OCI-LY3 (cell line): ENCODE results near the gene PGF.

Source experiments
- H2AFZ ChIP-seq: fragments of 200-600, 300-600 bp; shearing (Covaris generic); 2 replicates; pipeline ENCODE4 v1.6.0; 2014; ENCODE audit warnings: antibody characterized with exemption, low read depth, low read length
- H3K27ac ChIP-seq: fragments of 200-600, 300-600 bp; sonication (generic); 2 replicates; pipeline ENCODE4 v1.5.1; 2014; ENCODE audit warnings: mild to moderate bottlenecking, low read length, moderate library complexity, mixed read lengths
- H3K27me3 ChIP-seq: fragments of 200-600, 300-600 bp; sonication (generic); 2 replicates; pipeline ENCODE4 v1.6.1; 2014; ENCODE audit warnings: low read depth, low read length, mixed read lengths
- H3K36me3 ChIP-seq: fragments of 200-600, 300-600 bp; sonication (generic); replicated peaks from 2 replicates; pipeline ENCODE3; 2014; ENCODE audit warnings: low read depth, low read length, mixed read lengths
- H3K4me1 ChIP-seq: fragments of 300-600, 200-600 bp; sonication (generic); 2 replicates; pipeline ENCODE4 v1.6.1; 2014; ENCODE audit warnings: low read length, mixed read lengths
- H3K4me2 ChIP-seq: fragments of 200-600, 300-600 bp; sonication (generic); 2 replicates; pipeline ENCODE4 v1.6.1; 2014; ENCODE audit warnings: low read length, mixed read lengths
- H3K4me3 ChIP-seq: fragments of 300-600, 200-600 bp; sonication (generic); 2 replicates; pipeline ENCODE4 v1.5.1; 2014; ENCODE audit warnings: antibody characterized with exemption, mild to moderate bottlenecking, low read length, moderate library complexity
- H3K79me2 ChIP-seq: fragments of 300-600, 200-600 bp; shearing (Covaris generic); 2 replicates; pipeline ENCODE4 v1.6.1; 2014; ENCODE audit warnings: mild to moderate bottlenecking, low read length, mixed read lengths
- H3K9ac ChIP-seq: fragments of 300-600, 200-600 bp; shearing (Covaris generic); 2 replicates; pipeline ENCODE4 v1.6.0; 2014; ENCODE audit warnings: mild to moderate bottlenecking, low read length, moderate library complexity
- H3K9me3 ChIP-seq: fragments of 200-600, 300-600 bp; shearing (Covaris generic); 2 replicates; pipeline ENCODE4 v1.6.1; 2014; ENCODE audit warnings: low read length, mixed read lengths; ENCODE audit not compliant: insufficient read depth
- H4K20me1 ChIP-seq: fragments of 200-600, 300-600 bp; sonication (generic); 2 replicates; pipeline ENCODE4 v1.6.1; 2016; ENCODE audit warnings: low read length, mixed read lengths; ENCODE audit not compliant: insufficient read depth
- EZH2phosphoT487 ChIP-seq: fragments of 200-600 bp; shearing (Covaris generic); IDR thresholded peaks from 2 replicates; pipeline ENCODE4 v1.6.1; 2018; ENCODE audit warnings: antibody characterized with exemption, mixed run types, low read depth
- TF ChIP-seq, protein P1 (sequence below): fragments of 200-600, 300-600 bp; sonication (generic); IDR thresholded peaks from 2 replicates; pipeline ENCODE4 v1.5.1; 2014; ENCODE audit warnings: antibody characterized with exemption, low read length, low read depth

The PGF gene

DNA sequence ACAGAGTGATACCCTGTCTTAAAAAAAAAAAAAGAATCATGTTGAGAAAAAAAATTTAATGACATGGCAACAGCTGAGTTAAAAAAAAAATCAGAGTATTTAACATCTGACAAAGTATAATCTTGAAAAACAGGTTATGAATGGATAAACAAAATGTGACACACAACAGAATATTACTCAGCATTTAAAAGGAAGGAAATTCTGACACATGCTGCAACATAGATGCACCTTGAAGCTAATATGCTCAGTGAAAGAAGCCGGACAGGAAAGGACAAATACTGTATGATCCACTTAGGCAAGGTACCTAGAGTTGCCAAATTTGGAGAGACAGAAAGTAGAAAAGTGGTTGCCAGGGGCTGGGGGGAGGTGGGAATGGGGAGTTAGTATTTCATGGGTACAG is 27.9 kb upstream of the PGF start:
- Histone ChIP-seq H3K4me3 (no peak overlapping the region), H3K27ac (no peak overlapping the region), H3K9ac (no peak overlapping the region), H2AFZ (no peak overlapping the region), H3K9me3 (no peaks in the 10 kb centered on the region), H3K36me3 (no peaks in the 10 kb centered on the region), H3K4me2 (no peak overlapping the region), H4K20me1 (no peaks in the 10 kb centered on the region), H3K79me2 (no peaks in the 10 kb centered on the region), H3K27me3 (no peaks in the 10 kb centered on the region), H3K4me1 (no peaks in the 10 kb centered on the region)
- no peak for TF ChIP-seq EZH2phosphoT487
- TF ChIP-seq, protein P1, sequence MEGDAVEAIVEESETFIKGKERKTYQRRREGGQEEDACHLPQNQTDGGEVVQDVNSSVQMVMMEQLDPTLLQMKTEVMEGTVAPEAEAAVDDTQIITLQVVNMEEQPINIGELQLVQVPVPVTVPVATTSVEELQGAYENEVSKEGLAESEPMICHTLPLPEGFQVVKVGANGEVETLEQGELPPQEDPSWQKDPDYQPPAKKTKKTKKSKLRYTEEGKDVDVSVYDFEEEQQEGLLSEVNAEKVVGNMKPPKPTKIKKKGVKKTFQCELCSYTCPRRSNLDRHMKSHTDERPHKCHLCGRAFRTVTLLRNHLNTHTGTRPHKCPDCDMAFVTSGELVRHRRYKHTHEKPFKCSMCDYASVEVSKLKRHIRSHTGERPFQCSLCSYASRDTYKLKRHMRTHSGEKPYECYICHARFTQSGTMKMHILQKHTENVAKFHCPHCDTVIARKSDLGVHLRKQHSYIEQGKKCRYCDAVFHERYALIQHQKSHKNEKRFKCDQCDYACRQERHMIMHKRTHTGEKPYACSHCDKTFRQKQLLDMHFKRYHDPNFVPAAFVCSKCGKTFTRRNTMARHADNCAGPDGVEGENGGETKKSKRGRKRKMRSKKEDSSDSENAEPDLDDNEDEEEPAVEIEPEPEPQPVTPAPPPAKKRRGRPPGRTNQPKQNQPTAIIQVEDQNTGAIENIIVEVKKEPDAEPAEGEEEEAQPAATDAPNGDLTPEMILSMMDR, result no peak

DNA sequence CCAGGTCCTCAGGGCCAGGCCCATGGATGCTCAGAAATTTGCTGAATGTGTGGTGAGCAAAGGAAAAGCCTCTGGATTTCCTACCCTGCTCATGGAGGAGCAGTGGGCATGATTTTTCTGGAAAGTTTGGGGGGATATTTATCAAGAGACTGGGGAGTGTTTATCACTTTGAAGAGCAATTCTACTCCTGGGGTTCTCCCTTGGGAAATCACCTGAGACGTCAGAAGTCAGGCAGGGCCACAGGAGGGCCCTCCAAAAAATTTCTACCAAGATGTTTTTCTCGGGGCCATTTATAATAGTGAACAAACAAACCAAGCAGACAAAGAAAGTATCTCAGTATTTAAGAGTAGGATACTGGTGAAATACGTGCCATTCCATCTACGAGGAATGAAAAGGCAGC is 27.3 kb upstream of the PGF start:
- H4K20me1 ChIP-seq, result no peaks in the 10 kb centered on the region
- H3K9ac ChIP-seq, result no peak overlapping the region
- no peaks in the 10 kb centered on the region for H3K4me1 ChIP-seq
- H3K27me3 ChIP-seq, result no peaks in the 10 kb centered on the region
- H3K36me3 ChIP-seq, result no peaks in the 10 kb centered on the region
- no peak overlapping the region for H2AFZ ChIP-seq
- no peaks in the 10 kb centered on the region for H3K79me2 ChIP-seq
- no peak overlapping the region for H3K27ac ChIP-seq
- no peak overlapping the region for H3K4me2 ChIP-seq
- H3K9me3 ChIP-seq, result no peaks in the 10 kb centered on the region
- H3K4me3 ChIP-seq, result no peak overlapping the region
- no peak for TF ChIP-seq EZH2phosphoT487
- TF ChIP-seq, protein P1, result no peak

DNA sequence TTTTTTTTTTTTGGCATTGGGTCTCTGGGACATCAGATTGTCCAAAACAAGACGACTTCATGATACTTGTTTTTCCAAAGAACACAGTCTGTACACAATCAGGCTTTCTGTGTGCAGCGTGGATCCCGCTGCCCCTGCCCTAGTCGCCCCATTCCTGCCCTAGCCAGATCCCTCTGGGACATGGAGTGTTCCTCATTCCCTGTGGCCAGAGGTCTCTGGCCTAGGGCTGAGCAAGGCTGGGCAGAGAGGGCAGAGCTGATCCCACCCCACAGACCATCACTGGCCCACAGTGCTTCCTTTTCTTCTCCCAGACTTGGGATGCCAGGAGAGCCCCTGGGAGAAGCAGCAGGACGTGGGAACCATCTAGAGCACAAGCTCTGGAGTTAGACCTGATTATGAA is 26.4 kb upstream of the PGF start:
- H3K4me1 ChIP-seq, result no peaks in the 10 kb centered on the region
- H3K27me3 ChIP-seq, result no peaks in the 10 kb centered on the region
- no peak overlapping the region for H3K4me3 ChIP-seq
- no peak for TF ChIP-seq EZH2phosphoT487
- TF ChIP-seq, protein P1, result no peak
- H3K9ac ChIP-seq, result no peak overlapping the region
- no peaks in the 10 kb centered on the region for H4K20me1 ChIP-seq
- H3K36me3 ChIP-seq, result no peaks in the 10 kb centered on the region
- no peak overlapping the region for H3K4me2 ChIP-seq
- no peak overlapping the region for H3K27ac ChIP-seq
- no peaks in the 10 kb centered on the region for H3K9me3 ChIP-seq
- H2AFZ ChIP-seq, result no peak overlapping the region
- H3K79me2 ChIP-seq, result no peaks in the 10 kb centered on the region

DNA sequence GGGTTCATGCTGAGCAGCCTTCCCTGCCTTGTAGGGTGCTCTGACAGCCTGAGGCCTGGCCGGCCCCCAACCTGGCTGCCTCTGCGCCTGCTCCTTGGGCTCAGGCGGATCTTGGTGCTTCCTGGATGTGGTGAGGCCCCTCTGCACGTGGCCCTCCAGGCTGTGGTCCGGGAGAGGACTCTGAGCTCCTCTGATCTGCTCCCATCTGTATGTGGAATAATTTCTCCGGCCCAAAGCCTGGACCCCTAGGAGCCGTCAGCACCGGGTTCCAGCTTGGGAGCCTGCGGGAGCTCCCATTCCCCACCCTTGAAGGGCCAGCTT is 26.0 kb upstream of the PGF start:
- Histone ChIP-seq H3K36me3 (no peaks in the 10 kb centered on the region), H4K20me1 (no peaks in the 10 kb centered on the region), H3K27ac (no peak overlapping the region), H3K4me2 (no peak overlapping the region), H3K79me2 (no peaks in the 10 kb centered on the region), H2AFZ (no peak overlapping the region), H3K9me3 (no peaks in the 10 kb centered on the region), H3K27me3 (no peaks in the 10 kb centered on the region), H3K4me1 (no peaks in the 10 kb centered on the region), H3K4me3 (no peak overlapping the region), H3K9ac (no peak overlapping the region)
- no peak for TF ChIP-seq EZH2phosphoT487
- TF ChIP-seq, protein P1, result no peak
